Activated CD4-positive, alpha-beta T cell treated with anti-CD3 and anti-CD28 coated beads, Interleukin-2, amount 50 U/mL, for 24 hours (primary cell): Measurements from ENCODE around the gene EIF2S1.

ENCODE experiments used
- DNase-seq, 2 donors: peaks; one replicate each; pipeline ENCODE4 v3.0.0-alpha.2; 2020; ENCODE audit warnings: low read depth in 1 of 2, low spot score in 1 of 2

Gene EIF2S1

DNA sequence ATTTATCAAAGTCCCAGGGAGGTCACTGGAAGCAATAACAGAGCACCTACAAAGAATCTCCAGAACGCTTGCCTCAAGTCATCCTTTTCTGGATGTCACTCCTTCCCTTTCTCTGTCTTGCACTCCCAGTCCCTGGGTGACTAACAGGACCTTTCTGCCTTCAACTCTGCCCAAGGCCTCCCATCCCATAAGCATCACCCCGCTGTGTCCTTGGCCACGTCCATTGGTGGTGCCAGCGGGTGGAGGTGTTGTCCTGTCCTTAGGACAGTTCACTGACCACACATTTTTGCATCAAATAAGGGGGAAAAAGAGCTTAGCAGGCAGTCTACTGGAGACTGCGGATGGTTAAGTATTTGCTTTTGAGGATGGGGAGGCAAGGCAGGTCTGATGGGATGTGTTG, 75.5 kb downstream of the EIF2S1 start:
- no peak for DNase-seq
